Body of pancreas (tissue), 4 donors: ENCODE results near the gene AUTS2.

Experiments
- CTCF ChIP-seq, 7 experiments: fragments of 450-650 bp in 4 of 7; fragments of 200-600 bp in 3 of 7; sonication (generic) in 3 of 7; IDR thresholded peaks; one replicate each; pipeline ENCODE4 v1.5.1; 2016 to 2019; ENCODE audit warnings: antibody characterized with exemption in 7 of 7
- POLR2A ChIP-seq, 3 donors: fragments of 450-650 bp; IDR thresholded peaks; one replicate each; pipeline ENCODE4 v1.6.1; 2016; ENCODE audit warnings: antibody characterized with exemption in 3 of 3, mild to moderate bottlenecking in 2 of 3

GRCh38 chr7:70565721-70566370, 967.6 kb downstream of the AUTS2 start:
- no peak for TF ChIP-seq CTCF (IDR thresholded peaks at IDR 0.05)
- TF ChIP-seq POLR2A (IDR thresholded peaks at IDR 0.05), result no peak
